ENCODE results near the gene WDFY4. TPM values are rescaled to one million over a fixed set of nuclear protein-coding genes. Genes with fewer than 3 reads are reported as not detected.

Gene WDFY4
- total RNA-seq, 1 donor from 2014 or later: not detected

GRCh38 chr10:48694371-48695030, 9.8 kb downstream of the WDFY4 start:
- DNase-seq (ENCODE audit: extremely low spot score, unreplicated experiment): peak; percentile 80
- H3K9me3 Mint-ChIP-seq (ENCODE audit: unreplicated experiment): no peaks in the 10 kb centered on the region
- no peak overlapping the region for H3K4me3 Mint-ChIP-seq (ENCODE audit: unreplicated experiment)
- H3K27ac Mint-ChIP-seq (ENCODE audit: unreplicated experiment): no peak overlapping the region
- H3K27me3 Mint-ChIP-seq (ENCODE audit: unreplicated experiment): peaks cover 20% of the 10 kb centered on the region
- no peaks in the 10 kb centered on the region for H3K4me1 Mint-ChIP-seq (ENCODE audit: unreplicated experiment)
- H3K36me3 Mint-ChIP-seq (ENCODE audit: unreplicated experiment): no peaks in the 10 kb centered on the region
- no peak for TF ChIP-seq CTCF (IDR thresholded peaks at IDR 0.05)

DNA sequence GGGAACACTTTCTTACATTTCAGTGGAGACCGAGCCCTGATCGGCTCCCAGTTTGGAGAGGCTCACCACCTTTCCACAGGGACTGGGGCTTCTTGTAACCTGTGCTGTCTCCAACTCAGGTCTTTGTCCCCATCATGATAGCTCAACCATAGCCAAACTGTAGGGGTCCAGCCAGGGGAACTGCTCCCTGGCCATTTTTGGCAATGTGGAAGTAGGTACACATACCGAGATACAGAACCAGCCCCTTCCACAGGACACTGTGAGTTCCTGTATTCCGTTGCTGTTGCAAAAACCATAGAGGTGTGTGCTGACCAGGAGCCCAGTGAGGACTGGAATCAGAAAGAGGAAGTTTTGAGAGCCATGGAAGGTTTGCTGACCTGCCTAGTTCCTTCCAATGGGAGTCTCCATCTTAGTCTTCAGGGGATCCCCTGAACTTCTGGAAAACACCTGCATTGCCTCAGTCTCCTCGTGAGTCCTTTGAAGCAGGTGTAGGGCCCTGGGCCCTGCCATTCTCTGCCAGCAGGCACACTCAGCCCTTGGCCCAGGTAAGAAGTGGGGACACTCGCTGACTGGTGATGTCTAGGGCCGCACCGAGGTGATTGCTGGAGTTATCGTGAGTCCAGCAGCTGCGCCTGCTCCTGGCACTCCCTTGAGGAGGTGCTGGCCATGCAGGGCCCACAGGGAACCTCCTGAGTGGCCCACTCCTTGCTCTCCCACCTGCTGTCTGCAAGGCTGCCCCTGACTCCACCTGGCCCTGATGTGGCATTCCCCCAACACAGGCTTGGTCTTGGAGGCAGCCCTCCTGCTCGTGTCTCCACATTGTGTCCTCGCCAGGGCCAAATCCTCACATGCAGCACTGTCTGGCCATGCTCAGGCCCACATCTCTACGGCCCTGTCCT, 11.2 kb downstream of the WDFY4 start:
- H3K27me3 Mint-ChIP-seq (ENCODE audit: unreplicated experiment): peaks cover 17% of the 10 kb centered on the region
- H3K4me3 Mint-ChIP-seq (ENCODE audit: unreplicated experiment): no peak overlapping the region
- no peak overlapping the region for H3K27ac Mint-ChIP-seq (ENCODE audit: unreplicated experiment)
- no peaks in the 10 kb centered on the region for H3K9me3 Mint-ChIP-seq (ENCODE audit: unreplicated experiment)
- no peak for TF ChIP-seq CTCF (IDR thresholded peaks at IDR 0.05)
- no peaks in the 10 kb centered on the region for H3K36me3 Mint-ChIP-seq (ENCODE audit: unreplicated experiment)
- H3K4me1 Mint-ChIP-seq (ENCODE audit: unreplicated experiment): no peaks in the 10 kb centered on the region
- peak; percentile 34 for DNase-seq (ENCODE audit: extremely low spot score, unreplicated experiment)

GRCh38 chr10:48696535-48696873, 11.8 kb downstream of the WDFY4 start:
- peaks cover 19% of the 10 kb centered on the region for H3K27me3 Mint-ChIP-seq (ENCODE audit: unreplicated experiment)
- H3K9me3 Mint-ChIP-seq (ENCODE audit: unreplicated experiment): no peaks in the 10 kb centered on the region
- no peaks in the 10 kb centered on the region for H3K4me1 Mint-ChIP-seq (ENCODE audit: unreplicated experiment)
- peak; percentile 63 for DNase-seq (ENCODE audit: extremely low spot score, unreplicated experiment)
- TF ChIP-seq CTCF (IDR thresholded peaks at IDR 0.05): no peak
- no peaks in the 10 kb centered on the region for H3K36me3 Mint-ChIP-seq (ENCODE audit: unreplicated experiment)
- no peak overlapping the region for H3K4me3 Mint-ChIP-seq (ENCODE audit: unreplicated experiment)
- no peak overlapping the region for H3K27ac Mint-ChIP-seq (ENCODE audit: unreplicated experiment)

DNA sequence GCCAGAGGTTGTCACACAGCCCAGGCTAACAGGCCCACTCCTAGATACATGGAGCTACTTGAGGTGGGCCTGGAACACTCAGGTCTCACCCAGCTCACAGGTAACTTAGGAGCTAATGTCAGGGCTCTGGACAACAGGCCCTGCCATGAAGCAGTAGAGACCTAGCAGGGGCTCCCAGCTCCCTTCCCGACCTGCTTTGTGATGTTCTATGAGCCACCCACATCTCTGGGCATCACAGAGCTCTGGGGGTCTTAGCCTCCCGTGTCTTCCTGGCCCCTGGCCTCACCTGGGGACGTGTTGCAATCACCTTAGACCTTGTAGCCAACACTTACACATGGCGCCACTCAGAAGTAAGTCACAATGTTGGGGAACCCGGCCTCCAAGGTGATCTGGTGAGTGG, 12.4 kb downstream of the WDFY4 start:
- peak; percentile 66 for DNase-seq (ENCODE audit: extremely low spot score, unreplicated experiment)
- Mint-ChIP-seq H3K27ac (ENCODE audit: unreplicated experiment) (no peak overlapping the region), H3K4me1 (ENCODE audit: unreplicated experiment) (no peaks in the 10 kb centered on the region), H3K9me3 (ENCODE audit: unreplicated experiment) (no peaks in the 10 kb centered on the region), H3K4me3 (ENCODE audit: unreplicated experiment) (no peak overlapping the region), H3K27me3 (ENCODE audit: unreplicated experiment) (peaks cover 19% of the 10 kb centered on the region), H3K36me3 (ENCODE audit: unreplicated experiment) (no peaks in the 10 kb centered on the region)
- TF ChIP-seq CTCF (IDR thresholded peaks at IDR 0.05): no peak
